ENCODE measurements around the gene AURKA.

Gene AURKA

GRCh38 chr20:56429502-56429901 lies 37.5 kb upstream of the AURKA start:
- no peak for DNase-seq (ENCODE audit: insufficient read length)

GRCh38 chr20:56428881-56429280 lies 36.9 kb upstream of the AURKA start:
- DNase-seq (ENCODE audit: insufficient read length): no peak
- FAIRE-seq: no peak
- TF ChIP-seq TAF1 (IDR thresholded peaks at IDR 0.05; ENCODE audit: borderline replicate concordance, low read depth, low read length) (no peak), POLR2AphosphoS5 (IDR thresholded peaks at IDR 0.05; ENCODE audit: low read depth, low read length) (no peak), POLR2A (IDR thresholded peaks at IDR 0.05; ENCODE audit: low read depth, low read length) (no peak)

More at GRCh38 chr20:56429502-56429901, 37.5 kb upstream of the AURKA start:
- no peak for TF ChIP-seq POLR2A (IDR thresholded peaks at IDR 0.05; ENCODE audit: low read depth, low read length)
- no peak for TF ChIP-seq TAF1 (IDR thresholded peaks at IDR 0.05; ENCODE audit: borderline replicate concordance, low read depth, low read length)
- no peak for TF ChIP-seq POLR2AphosphoS5 (IDR thresholded peaks at IDR 0.05; ENCODE audit: low read depth, low read length)
- FAIRE-seq: no peak

GRCh38 chr20:56428410-56428809 lies 36.4 kb upstream of the AURKA start:
- TF ChIP-seq TAF1 (IDR thresholded peaks at IDR 0.05; ENCODE audit: borderline replicate concordance, low read depth, low read length): no peak
- no peak for TF ChIP-seq POLR2AphosphoS5 (IDR thresholded peaks at IDR 0.05; ENCODE audit: low read depth, low read length)
- no peak for TF ChIP-seq POLR2A (IDR thresholded peaks at IDR 0.05; ENCODE audit: low read depth, low read length)
- no peak for DNase-seq (ENCODE audit: insufficient read length)
- FAIRE-seq: no peak

GRCh38 chr20:56427797-56428196 lies 35.8 kb upstream of the AURKA start:
- FAIRE-seq: no peak
- TF ChIP-seq TAF1 (IDR thresholded peaks at IDR 0.05; ENCODE audit: borderline replicate concordance, low read depth, low read length): no peak
- TF ChIP-seq POLR2AphosphoS5 (IDR thresholded peaks at IDR 0.05; ENCODE audit: low read depth, low read length): no peak
- TF ChIP-seq POLR2A (IDR thresholded peaks at IDR 0.05; ENCODE audit: low read depth, low read length): no peak
- no peak for DNase-seq (ENCODE audit: insufficient read length)

- DNase-seq (ENCODE audit: insufficient read length) (no peak), FAIRE-seq (no peak)
- TF ChIP-seq POLR2AphosphoS5 (IDR thresholded peaks at IDR 0.05; ENCODE audit: low read depth, low read length) (no peak), POLR2A (IDR thresholded peaks at IDR 0.05; ENCODE audit: low read depth, low read length) (no peak), TAF1 (IDR thresholded peaks at IDR 0.05; ENCODE audit: borderline replicate concordance, low read depth, low read length) (no peak)
These were observed 34.9 kb upstream of the AURKA start for GRCh38 chr20:56426926-56427325.

- TF ChIP-seq POLR2AphosphoS5 (IDR thresholded peaks at IDR 0.05; ENCODE audit: low read depth, low read length): no peak
- no peak for TF ChIP-seq TAF1 (IDR thresholded peaks at IDR 0.05; ENCODE audit: borderline replicate concordance, low read depth, low read length)
- no peak for TF ChIP-seq POLR2A (IDR thresholded peaks at IDR 0.05; ENCODE audit: low read depth, low read length)
- FAIRE-seq (no peak), DNase-seq (ENCODE audit: insufficient read length) (no peak)
These were observed 34.0 kb upstream of the AURKA start for GRCh38 chr20:56426026-56426425.

- DNase-seq (ENCODE audit: insufficient read length) (no peak), FAIRE-seq (no peak)
- TF ChIP-seq POLR2A (IDR thresholded peaks at IDR 0.05; ENCODE audit: low read depth, low read length) (no peak), TAF1 (IDR thresholded peaks at IDR 0.05; ENCODE audit: borderline replicate concordance, low read depth, low read length) (no peak), POLR2AphosphoS5 (IDR thresholded peaks at IDR 0.05; ENCODE audit: low read depth, low read length) (no peak)
These were observed 32.9 kb upstream of the AURKA start for GRCh38 chr20:56424931-56425330.

GRCh38 chr20:56423886-56424285 lies 31.9 kb upstream of the AURKA start:
- TF ChIP-seq POLR2A (IDR thresholded peaks at IDR 0.05; ENCODE audit: low read depth, low read length) (no peak), POLR2AphosphoS5 (IDR thresholded peaks at IDR 0.05; ENCODE audit: low read depth, low read length) (no peak), TAF1 (IDR thresholded peaks at IDR 0.05; ENCODE audit: borderline replicate concordance, low read depth, low read length) (no peak)
- DNase-seq (ENCODE audit: insufficient read length) (no peak), FAIRE-seq (no peak)

- DNase-seq (ENCODE audit: insufficient read length) (no peak), FAIRE-seq (no peak)
- TF ChIP-seq POLR2A (IDR thresholded peaks at IDR 0.05; ENCODE audit: low read depth, low read length) (no peak), POLR2AphosphoS5 (IDR thresholded peaks at IDR 0.05; ENCODE audit: low read depth, low read length) (no peak), TAF1 (IDR thresholded peaks at IDR 0.05; ENCODE audit: borderline replicate concordance, low read depth, low read length) (no peak)
These were observed 31.2 kb upstream of the AURKA start for GRCh38 chr20:56423211-56423610.

GRCh38 chr20:56422824-56423189 lies 30.8 kb upstream of the AURKA start:
- FAIRE-seq: no peak
- no peak for DNase-seq (ENCODE audit: insufficient read length)

GRCh38 chr20:56422076-56422823 lies 30.2 kb upstream of the AURKA start:
- no peak for TF ChIP-seq TAF1 (IDR thresholded peaks at IDR 0.05; ENCODE audit: borderline replicate concordance, low read depth, low read length)
- no peak for TF ChIP-seq POLR2A (IDR thresholded peaks at IDR 0.05; ENCODE audit: low read depth, low read length)
- no peak for TF ChIP-seq POLR2AphosphoS5 (IDR thresholded peaks at IDR 0.05; ENCODE audit: low read depth, low read length)
- FAIRE-seq (no peak), DNase-seq (ENCODE audit: insufficient read length) (no peak)

More at GRCh38 chr20:56422824-56423189, 30.8 kb upstream of the AURKA start:
- TF ChIP-seq POLR2AphosphoS5 (IDR thresholded peaks at IDR 0.05; ENCODE audit: low read depth, low read length) (no peak), POLR2A (IDR thresholded peaks at IDR 0.05; ENCODE audit: low read depth, low read length) (no peak), TAF1 (IDR thresholded peaks at IDR 0.05; ENCODE audit: borderline replicate concordance, low read depth, low read length) (no peak)

GRCh38 chr20:56420940-56421688 lies 29.1 kb upstream of the AURKA start:
- FAIRE-seq (no peak), DNase-seq (ENCODE audit: insufficient read length) (no peak)
- no peak for TF ChIP-seq POLR2A (IDR thresholded peaks at IDR 0.05; ENCODE audit: low read depth, low read length)
- no peak for TF ChIP-seq POLR2AphosphoS5 (IDR thresholded peaks at IDR 0.05; ENCODE audit: low read depth, low read length)
- TF ChIP-seq TAF1 (IDR thresholded peaks at IDR 0.05; ENCODE audit: borderline replicate concordance, low read depth, low read length): no peak
